MM.1S (cell line): ENCODE data around the gene CDC14A.
A peak's percentile ranks its signal among the peaks of the same experiment; 100 is the strongest.

Experiments
- DNase-seq: peaks from one replicate; pipeline ENCODE4 v3.0.0-alpha.2; 2015
- H2AFZ ChIP-seq: fragments of 300-600 bp; sonication (generic); 2 replicates; pipeline ENCODE4 v1.6.0; 2016; ENCODE audit warnings: antibody characterized with exemption, low read length
- H3F3A ChIP-seq: fragments of 300-600 bp; sonication (generic); 2 replicates; pipeline ENCODE4 v1.6.1; 2016; ENCODE audit warnings: mild to moderate bottlenecking, antibody characterized with exemption, low read length, moderate library complexity, mixed read lengths; ENCODE audit not compliant: insufficient read depth
- H3K27ac ChIP-seq: fragments of 300-600 bp; sonication (generic); 2 replicates; pipeline ENCODE4 v1.5.1; 2016; ENCODE audit warnings: mild to moderate bottlenecking, low read length
- H3K27me3 ChIP-seq: fragments of 300-600 bp; sonication (generic); replicated peaks from 2 replicates; pipeline ENCODE4 v1.6.0; 2016; ENCODE audit warnings: low read length; ENCODE audit not compliant: insufficient read depth
- H3K36me3 ChIP-seq: fragments of 300-600 bp; sonication (generic); replicated peaks from 2 replicates; pipeline ENCODE4 v1.6.1; 2016; ENCODE audit warnings: mild to moderate bottlenecking, low read length, mixed read lengths; ENCODE audit not compliant: insufficient read depth
- H3K4me1 ChIP-seq: fragments of 300-600 bp; sonication (generic); 2 replicates; pipeline ENCODE4 v1.6.1; 2016; ENCODE audit warnings: low read length, mixed read lengths
- H3K4me2 ChIP-seq: fragments of 300-600 bp; sonication (generic); 2 replicates; pipeline ENCODE4 v1.6.0; 2016; ENCODE audit warnings: low read depth, low read length
- H3K4me3 ChIP-seq: fragments of 300-600 bp; sonication (generic); 2 replicates; pipeline ENCODE4 v1.5.1; 2016; ENCODE audit warnings: low read length, mixed read lengths
- H3K79me2 ChIP-seq: fragments of 300-600 bp; sonication (generic); 2 replicates; pipeline ENCODE4 v1.6.1; 2016; ENCODE audit warnings: mixed run types, low read length, mixed read lengths
- H3K9ac ChIP-seq: fragments of 300-600 bp; sonication (generic); 2 replicates; pipeline ENCODE4 v1.6.1; 2016; ENCODE audit warnings: low read length, mixed read lengths
- H3K9me2 ChIP-seq: fragments of 300-600 bp; sonication (generic); replicated peaks from 2 replicates; pipeline ENCODE4 v1.6.1; 2016; ENCODE audit warnings: mild to moderate bottlenecking, low read length, mixed read lengths; ENCODE audit not compliant: insufficient read depth
- H3K9me3 ChIP-seq: fragments of 300-600 bp; sonication (generic); replicated peaks from 2 replicates; pipeline ENCODE4 v1.6.1; 2016; ENCODE audit warnings: mild to moderate bottlenecking, low read length, mixed read lengths; ENCODE audit not compliant: insufficient read depth
- H4K20me1 ChIP-seq: fragments of 300-600 bp; sonication (generic); 2 replicates; pipeline ENCODE4 v1.6.1; 2016; ENCODE audit warnings: mild to moderate bottlenecking, low read length, moderate library complexity, mixed read lengths; ENCODE audit not compliant: insufficient read depth
- EZH2 ChIP-seq: fragments of 300-600 bp; sonication (generic); optimal IDR thresholded peaks from 2 replicates; pipeline ENCODE3; 2017; ENCODE audit warnings: low read depth, mild to moderate bottlenecking, antibody characterized with exemption, low read length, mixed read lengths
- EZH2phosphoT487 ChIP-seq: fragments of 300-600 bp; sonication (generic); IDR thresholded peaks from 2 replicates; pipeline ENCODE4 v1.6.1; 2018; ENCODE audit warnings: antibody characterized with exemption, low read length
- TF ChIP-seq, protein P1 (sequence below): fragments of 300-600 bp; sonication (generic); IDR thresholded peaks from 2 replicates; pipeline ENCODE4 v1.5.1; 2016; ENCODE audit warnings: antibody characterized with exemption, low read length, mixed read lengths

The CDC14A gene

DNA sequence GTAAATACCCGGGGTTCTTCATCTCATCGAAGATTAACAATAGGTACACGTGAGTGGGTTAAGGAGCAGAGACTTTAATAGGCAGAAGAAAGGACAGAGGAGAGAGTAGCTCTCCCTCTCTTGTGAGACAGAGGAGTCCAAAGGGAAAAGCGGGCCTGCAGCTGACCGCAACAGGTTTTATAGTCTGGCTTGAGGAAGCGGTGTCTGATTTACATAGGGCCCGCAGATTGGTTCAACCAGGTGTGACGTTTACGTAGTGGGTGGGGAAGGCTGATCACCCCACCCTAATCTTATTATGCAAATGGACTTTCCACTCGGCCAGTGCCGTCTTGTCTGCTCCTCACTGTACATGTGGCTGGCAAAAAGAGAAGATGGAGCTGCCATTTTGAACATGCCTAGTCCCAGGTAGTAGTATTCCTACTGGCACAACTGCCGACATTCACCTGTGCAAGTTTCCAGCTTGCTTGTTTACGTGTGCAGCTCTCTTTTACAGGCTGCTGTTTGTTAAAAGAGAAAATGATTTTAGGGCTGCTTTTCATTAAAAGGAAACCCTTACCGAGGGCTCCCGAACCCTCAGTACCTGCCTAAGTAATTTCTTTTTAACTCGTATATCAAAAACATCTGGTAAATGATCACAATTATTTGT lies 10.6 kb downstream of the CDC14A start:
- TF ChIP-seq, protein P1, sequence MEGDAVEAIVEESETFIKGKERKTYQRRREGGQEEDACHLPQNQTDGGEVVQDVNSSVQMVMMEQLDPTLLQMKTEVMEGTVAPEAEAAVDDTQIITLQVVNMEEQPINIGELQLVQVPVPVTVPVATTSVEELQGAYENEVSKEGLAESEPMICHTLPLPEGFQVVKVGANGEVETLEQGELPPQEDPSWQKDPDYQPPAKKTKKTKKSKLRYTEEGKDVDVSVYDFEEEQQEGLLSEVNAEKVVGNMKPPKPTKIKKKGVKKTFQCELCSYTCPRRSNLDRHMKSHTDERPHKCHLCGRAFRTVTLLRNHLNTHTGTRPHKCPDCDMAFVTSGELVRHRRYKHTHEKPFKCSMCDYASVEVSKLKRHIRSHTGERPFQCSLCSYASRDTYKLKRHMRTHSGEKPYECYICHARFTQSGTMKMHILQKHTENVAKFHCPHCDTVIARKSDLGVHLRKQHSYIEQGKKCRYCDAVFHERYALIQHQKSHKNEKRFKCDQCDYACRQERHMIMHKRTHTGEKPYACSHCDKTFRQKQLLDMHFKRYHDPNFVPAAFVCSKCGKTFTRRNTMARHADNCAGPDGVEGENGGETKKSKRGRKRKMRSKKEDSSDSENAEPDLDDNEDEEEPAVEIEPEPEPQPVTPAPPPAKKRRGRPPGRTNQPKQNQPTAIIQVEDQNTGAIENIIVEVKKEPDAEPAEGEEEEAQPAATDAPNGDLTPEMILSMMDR = no peak
- TF ChIP-seq EZH2 = no peak
- TF ChIP-seq EZH2phosphoT487 = no peak
- no peaks in the 10 kb centered on the region for H3K9me2 ChIP-seq
- H3K4me2 ChIP-seq = no peak overlapping the region

DNA sequence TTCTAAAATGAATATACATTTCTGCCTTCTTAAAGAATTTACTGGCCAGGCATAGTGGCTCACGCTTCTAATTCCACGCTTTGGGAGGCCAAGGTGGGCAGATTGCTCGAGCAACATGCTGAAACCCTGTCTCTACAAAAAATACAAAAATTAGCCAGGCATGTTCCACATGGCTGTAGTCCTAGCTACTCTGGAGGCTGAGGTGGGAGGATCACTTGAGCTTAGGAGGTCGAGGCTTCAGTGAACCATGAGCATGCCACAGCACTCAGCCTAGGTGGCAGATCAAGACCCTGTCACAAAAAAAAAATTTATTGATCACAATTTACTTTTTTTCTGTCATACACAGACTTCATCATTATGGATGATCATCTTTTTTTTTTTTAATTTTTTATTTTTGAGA lies 11.5 kb downstream of the CDC14A start:
- no peaks in the 10 kb centered on the region for H3K4me1 ChIP-seq
- TF ChIP-seq, protein P1 = no peak
- TF ChIP-seq EZH2 (no peak), EZH2phosphoT487 (no peak)
- DNase-seq = no peak
- no peaks in the 10 kb centered on the region for H3K36me3 ChIP-seq
- H3F3A ChIP-seq = 0 out of 2 replicates have a peak, but pooled peaks cover 2% of the 10 kb centered on the region
- peaks cover 20% of the 10 kb centered on the region for H3K79me2 ChIP-seq
- H3K4me2 ChIP-seq = no peak overlapping the region
- H3K27me3 ChIP-seq = no peaks in the 10 kb centered on the region
- H3K27ac ChIP-seq = no peak overlapping the region
- H2AFZ ChIP-seq = no peak overlapping the region
- H4K20me1 ChIP-seq = no peaks in the 10 kb centered on the region
- H3K4me3 ChIP-seq = no peak overlapping the region
- H3K9me2 ChIP-seq = no peaks in the 10 kb centered on the region
- no peak overlapping the region for H3K9ac ChIP-seq
- H3K9me3 ChIP-seq = no peaks in the 10 kb centered on the region

More for the DNA sequence above, 10.6 kb downstream of the CDC14A start:
- Histone ChIP-seq H3K27ac (no peak overlapping the region), H3K4me3 (no peak overlapping the region), H2AFZ (no peak overlapping the region), H3K27me3 (no peaks in the 10 kb centered on the region), H3K36me3 (no peaks in the 10 kb centered on the region), H3F3A (0 out of 2 replicates have a peak, but pooled peaks cover 2% of the 10 kb centered on the region), H3K9ac (no peak overlapping the region), H4K20me1 (no peaks in the 10 kb centered on the region), H3K4me1 (no peaks in the 10 kb centered on the region), H3K79me2 (peaks cover 20% of the 10 kb centered on the region), H3K9me3 (no peaks in the 10 kb centered on the region)
- DNase-seq = no peak

DNA sequence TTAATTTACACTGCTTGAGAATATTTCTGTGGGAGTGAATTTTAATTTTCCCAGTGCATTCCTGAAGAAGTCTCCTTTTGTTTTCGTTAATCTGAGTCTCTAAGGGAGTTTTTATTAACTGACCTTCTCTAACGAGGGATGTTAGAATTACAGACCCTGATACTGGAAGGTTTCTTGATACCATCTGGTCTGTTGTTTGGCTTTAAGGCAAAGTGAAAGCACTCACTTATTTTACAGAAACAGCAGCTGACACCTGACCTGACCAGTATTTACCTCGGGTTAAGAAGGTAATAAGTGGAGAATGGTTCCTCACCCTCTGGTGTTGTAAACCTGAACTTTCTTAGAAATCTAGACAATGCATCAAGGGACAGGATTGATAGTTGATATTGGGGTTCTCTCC lies 12.4 kb downstream of the CDC14A start:
- Histone ChIP-seq H3K27me3 (no peaks in the 10 kb centered on the region), H3K9me3 (no peaks in the 10 kb centered on the region), H3K4me1 (no peaks in the 10 kb centered on the region), H3K79me2 (peaks cover 17% of the 10 kb centered on the region), H3K4me2 (peak overlapping the region; percentile 60), H2AFZ (no peak overlapping the region), H3K9ac (no peak overlapping the region), H3F3A (0 out of 2 replicates have a peak, but pooled peaks cover 2% of the 10 kb centered on the region), H3K4me3 (peak overlapping the region; percentile 15; the same call in 1 of the 2 replicates), H3K9me2 (no peaks in the 10 kb centered on the region), H4K20me1 (no peaks in the 10 kb centered on the region), H3K36me3 (no peaks in the 10 kb centered on the region), H3K27ac (peak overlapping the region; percentile 41; the same call in 1 of the 2 replicates)
- TF ChIP-seq, protein P1 = peak; percentile 17
- no peak for TF ChIP-seq EZH2
- DNase-seq = peak; percentile 65
